ENCODE results near the gene MSRB2.

The MSRB2 gene

GRCh38 chr10:23095404-23095965, at the start of gene MSRB2:
MSRB2 (plus strand) TSS chr10:23095579; CDS start chr10:23095609, 30 bp downstream.
- Mint-ChIP-seq H3K4me3 (peak within 1 kb of the TSS; percentile 99), H3K4me1 (peaks cover 37% of the 10 kb centered on the region), H3K27me3 (ENCODE audit: low read depth, poor library complexity) (no peaks in the 10 kb centered on the region), H3K27ac (peak within 1 kb of the TSS; percentile 99), H3K36me3 (ENCODE audit: low read depth) (peaks cover 56% of the 10 kb centered on the region), H3K9me3 (peaks cover 87% of the 10 kb centered on the region)
- no peak for TF ChIP-seq CTCF (IDR thresholded peaks at IDR 0.05)
- peak; percentile 83 for DNase-seq

GRCh38 chr10:23046027-23046426, 49.4 kb upstream of the MSRB2 start:
- no peak for TF ChIP-seq CTCF (IDR thresholded peaks at IDR 0.05)
- Mint-ChIP-seq H3K27ac (peak overlapping the region; percentile 84), H3K4me1 (peaks cover 30% of the 10 kb centered on the region)

GRCh38 chr10:23047201-23048050, 48.0 kb upstream of the MSRB2 start:
- H3K9me3 Mint-ChIP-seq: peaks cover 6% of the 10 kb centered on the region
- no peak for TF ChIP-seq CTCF (IDR thresholded peaks at IDR 0.05)
- no peak overlapping the region for H3K4me3 Mint-ChIP-seq
- DNase-seq: no peak
- H3K4me1 Mint-ChIP-seq: peaks cover 44% of the 10 kb centered on the region
- H3K27ac Mint-ChIP-seq: peak overlapping the region; percentile 66
- H3K27me3 Mint-ChIP-seq (ENCODE audit: low read depth, poor library complexity): peaks cover 2% of the 10 kb centered on the region
- H3K36me3 Mint-ChIP-seq (ENCODE audit: low read depth): no peaks in the 10 kb centered on the region

More at GRCh38 chr10:23046027-23046426, 49.4 kb upstream of the MSRB2 start:
- Mint-ChIP-seq H3K27me3 (ENCODE audit: low read depth, poor library complexity) (no peaks in the 10 kb centered on the region), H3K36me3 (ENCODE audit: low read depth) (no peaks in the 10 kb centered on the region), H3K9me3 (peaks cover 5% of the 10 kb centered on the region), H3K4me3 (no peak overlapping the region)
- no peak for DNase-seq

GRCh38 chr10:23048191-23048590, 47.2 kb upstream of the MSRB2 start:
- no peaks in the 10 kb centered on the region for H3K36me3 Mint-ChIP-seq (ENCODE audit: low read depth)

GRCh38 chr10:23051278-23051677, 44.1 kb upstream of the MSRB2 start:
- H3K36me3 Mint-ChIP-seq (ENCODE audit: low read depth): no peaks in the 10 kb centered on the region
- DNase-seq: no peak
- TF ChIP-seq CTCF (IDR thresholded peaks at IDR 0.05): no peak
- H3K4me1 Mint-ChIP-seq: peaks cover 69% of the 10 kb centered on the region
- peaks cover 3% of the 10 kb centered on the region for H3K9me3 Mint-ChIP-seq
- H3K4me3 Mint-ChIP-seq: no peak overlapping the region
- H3K27ac Mint-ChIP-seq: peak overlapping the region; percentile 89
- H3K27me3 Mint-ChIP-seq (ENCODE audit: low read depth, poor library complexity): peaks cover 6% of the 10 kb centered on the region

More at GRCh38 chr10:23048191-23048590, 47.2 kb upstream of the MSRB2 start:
- H3K4me3 Mint-ChIP-seq: no peak overlapping the region
- TF ChIP-seq CTCF (IDR thresholded peaks at IDR 0.05): no peak
- no peak overlapping the region for H3K27ac Mint-ChIP-seq
- H3K9me3 Mint-ChIP-seq: peaks cover 3% of the 10 kb centered on the region
- DNase-seq: no peak
- H3K4me1 Mint-ChIP-seq: peaks cover 52% of the 10 kb centered on the region
- H3K27me3 Mint-ChIP-seq (ENCODE audit: low read depth, poor library complexity): peaks cover 2% of the 10 kb centered on the region

Measured in nephron progenitor cell (in vitro differentiated cells).